GM12872 (cell line): ENCODE measurements around the gene TROAP.

Experiments
- TF ChIP-seq, protein P1 (sequence below): IDR thresholded peaks from 3 replicates; pipeline ENCODE4 v1.5.1; 2011; ENCODE audit warnings: low read depth, mild to moderate bottlenecking, low read length, moderate library complexity; ENCODE audit not compliant: insufficient read depth

The TROAP gene

GRCh38 chr12:49293056-49293956 is 29.7 kb upstream of the TROAP start:
- TF ChIP-seq, protein P1, sequence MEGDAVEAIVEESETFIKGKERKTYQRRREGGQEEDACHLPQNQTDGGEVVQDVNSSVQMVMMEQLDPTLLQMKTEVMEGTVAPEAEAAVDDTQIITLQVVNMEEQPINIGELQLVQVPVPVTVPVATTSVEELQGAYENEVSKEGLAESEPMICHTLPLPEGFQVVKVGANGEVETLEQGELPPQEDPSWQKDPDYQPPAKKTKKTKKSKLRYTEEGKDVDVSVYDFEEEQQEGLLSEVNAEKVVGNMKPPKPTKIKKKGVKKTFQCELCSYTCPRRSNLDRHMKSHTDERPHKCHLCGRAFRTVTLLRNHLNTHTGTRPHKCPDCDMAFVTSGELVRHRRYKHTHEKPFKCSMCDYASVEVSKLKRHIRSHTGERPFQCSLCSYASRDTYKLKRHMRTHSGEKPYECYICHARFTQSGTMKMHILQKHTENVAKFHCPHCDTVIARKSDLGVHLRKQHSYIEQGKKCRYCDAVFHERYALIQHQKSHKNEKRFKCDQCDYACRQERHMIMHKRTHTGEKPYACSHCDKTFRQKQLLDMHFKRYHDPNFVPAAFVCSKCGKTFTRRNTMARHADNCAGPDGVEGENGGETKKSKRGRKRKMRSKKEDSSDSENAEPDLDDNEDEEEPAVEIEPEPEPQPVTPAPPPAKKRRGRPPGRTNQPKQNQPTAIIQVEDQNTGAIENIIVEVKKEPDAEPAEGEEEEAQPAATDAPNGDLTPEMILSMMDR = no peak

DNA sequence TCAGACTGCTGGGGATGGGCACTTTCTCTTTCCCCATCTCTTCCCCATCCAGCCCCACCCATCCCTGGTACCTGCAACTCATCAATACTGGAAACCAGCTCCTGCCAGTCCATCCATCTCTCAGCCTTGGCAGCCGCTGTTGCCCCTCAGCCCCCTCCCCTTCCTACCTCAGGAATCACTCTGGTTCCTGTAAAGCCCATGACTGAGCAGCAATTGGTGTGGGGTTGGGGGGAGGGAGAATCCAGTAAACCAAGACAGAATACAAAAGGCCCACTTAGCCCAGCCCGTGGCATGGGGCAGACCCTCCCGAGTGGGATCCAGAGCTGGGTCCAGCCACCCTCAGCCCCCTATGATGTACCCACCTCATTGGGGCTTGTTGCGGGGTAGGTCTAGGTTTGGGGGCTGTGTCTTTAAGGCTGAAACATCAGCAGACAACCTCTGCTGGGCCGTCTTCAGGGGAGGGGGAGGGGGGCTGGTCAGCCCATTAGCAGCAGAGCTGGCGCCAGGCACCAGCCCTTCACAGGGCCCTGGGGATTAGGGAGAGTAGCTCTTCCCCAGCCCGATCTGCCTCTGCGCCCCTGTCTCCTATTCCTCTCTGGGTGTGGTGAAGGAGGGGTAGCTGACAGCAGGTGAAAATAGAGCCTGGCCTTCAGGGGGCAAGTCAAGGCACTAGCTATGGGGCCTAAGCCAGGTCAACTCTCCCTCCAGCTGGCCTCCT is 28.8 kb upstream of the TROAP start:
- TF ChIP-seq, protein P1 = no peak

GRCh38 chr12:49294804-49295081 is 28.3 kb upstream of the TROAP start:
- TF ChIP-seq, protein P1 = no peak

- TF ChIP-seq, protein P1 = no peak
Observed at GRCh38 chr12:49295082-49295936, 27.7 kb upstream of the TROAP start, which contains the start of gene PRPH. Gene PRPH, plus strand, starts transcription at chr12:49295147. Its CDS starts 54 bp downstream, at chr12:49295201.

DNA sequence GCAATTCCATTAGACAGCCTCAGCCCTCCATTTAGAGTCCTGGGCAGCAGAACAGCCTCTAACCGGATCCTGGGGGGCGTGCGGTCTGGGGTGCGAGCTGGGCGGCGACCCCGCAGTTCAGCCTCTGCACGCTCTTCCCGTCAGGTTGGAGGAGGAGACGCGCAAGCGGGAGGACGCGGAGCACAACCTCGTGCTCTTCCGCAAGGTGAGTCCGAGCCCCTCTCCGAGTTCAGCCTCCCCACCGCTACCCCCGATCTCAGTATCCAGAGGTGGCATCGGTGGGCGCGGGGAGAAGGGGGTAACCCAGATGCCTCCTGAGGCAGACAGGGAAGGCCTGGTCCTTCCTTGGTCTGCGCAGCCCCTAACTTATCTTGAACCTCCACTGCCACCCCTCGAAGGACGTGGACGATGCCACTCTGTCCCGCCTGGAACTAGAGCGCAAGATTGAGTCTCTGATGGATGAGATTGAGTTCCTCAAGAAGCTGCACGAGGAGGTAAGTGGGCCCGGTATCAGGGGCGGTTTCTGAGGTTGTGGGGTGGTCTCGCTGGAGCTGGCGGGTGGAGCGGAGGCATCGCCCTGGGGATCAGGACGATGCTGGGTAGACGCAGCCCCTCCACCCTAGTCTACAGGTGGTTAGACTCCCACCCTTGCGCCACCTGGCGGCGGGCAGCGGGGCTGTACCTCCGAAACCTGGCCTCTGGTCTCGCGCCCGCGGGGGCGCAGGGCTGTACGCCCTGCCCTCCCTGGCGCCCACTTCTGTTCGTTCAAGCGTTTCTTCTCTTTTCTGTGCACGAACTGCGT is 26.8 kb upstream of the TROAP start:
- TF ChIP-seq, protein P1 = peak; percentile 96

- TF ChIP-seq, protein P1 = no peak
Observed at GRCh38 chr12:49296836-49297694, 26.0 kb upstream of the TROAP start.
